GM18498 (cell line): ENCODE measurements around the gene SCN3A.
A peak's percentile ranks its signal among the peaks of the same experiment; 100 is the strongest.

Experiments
- ATAC-seq: cut with Tn5 transposase; IDR thresholded peaks from one replicate; pipeline ENCODE4 v1.9.1; 2021; ENCODE audit warnings: mild to moderate bottlenecking, moderate library complexity; ENCODE audit not compliant: unreplicated experiment

SCN3A gene

DNA sequence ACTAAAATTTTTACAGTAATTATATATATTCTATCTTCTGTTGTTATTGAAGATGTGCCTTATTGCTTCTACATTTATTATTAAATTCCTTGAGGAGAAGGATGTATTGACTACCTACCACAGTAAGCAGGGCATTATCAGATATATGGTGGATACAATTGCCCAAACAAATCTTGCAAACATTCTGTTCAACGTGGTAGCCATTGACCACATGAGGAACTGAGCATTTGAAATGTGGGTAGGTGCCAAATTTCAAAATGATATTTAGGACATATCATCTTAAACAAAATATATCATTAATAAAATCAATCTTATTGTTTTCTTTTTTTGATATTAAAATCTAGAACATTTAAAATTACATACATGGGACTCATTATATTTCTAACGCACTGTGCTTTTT lies 11.1 kb downstream of the SCN3A start:
- peak; percentile 43 for ATAC-seq

DNA sequence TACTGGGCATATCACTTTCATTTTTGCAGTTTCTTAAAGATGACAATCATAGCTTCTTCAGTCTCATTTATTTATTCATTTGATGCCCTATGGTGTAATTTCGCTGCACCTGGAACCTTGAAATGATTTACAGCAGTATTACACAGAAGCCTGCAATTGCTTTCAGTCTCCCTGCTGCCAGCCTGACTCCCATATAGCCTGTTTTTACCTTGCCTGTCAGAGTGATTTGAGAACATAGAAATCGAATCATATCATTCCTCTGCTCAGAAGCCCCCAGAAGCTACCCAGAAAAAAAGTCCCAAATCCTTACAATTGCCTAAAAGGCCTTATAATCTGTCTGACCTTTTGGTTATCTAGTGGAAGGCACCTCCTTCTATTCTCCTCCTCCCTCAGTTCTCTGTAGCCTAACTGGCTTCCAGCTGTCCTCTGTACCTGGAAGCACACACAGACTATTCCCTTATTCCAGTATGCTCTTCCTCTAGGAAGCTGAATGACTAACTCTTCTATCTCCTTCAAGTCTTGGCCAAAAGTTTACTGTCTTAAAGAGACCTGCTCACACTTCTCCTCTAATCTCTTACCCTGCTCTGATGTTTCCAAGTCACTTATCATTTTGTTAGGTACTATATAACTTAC lies 12.6 kb downstream of the SCN3A start:
- ATAC-seq: no peak

DNA sequence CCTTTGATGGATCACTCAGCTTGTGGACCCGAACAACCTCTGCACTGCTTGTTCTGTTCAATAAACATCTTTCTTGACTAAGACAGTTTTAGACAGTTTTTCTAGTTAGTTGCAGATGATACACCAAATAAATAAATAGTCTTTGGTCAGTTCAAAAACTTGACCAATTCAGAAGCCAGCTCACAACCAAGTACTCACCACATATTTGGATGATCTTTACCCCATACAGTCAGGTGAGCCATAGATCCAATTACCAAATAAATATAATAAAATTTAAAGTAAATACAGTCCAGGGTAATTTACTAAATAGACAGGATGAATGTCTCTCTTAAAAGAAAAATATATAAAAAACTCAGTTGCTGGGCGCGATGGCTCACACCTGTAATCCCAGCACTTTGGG lies 18.2 kb downstream of the SCN3A start:
- ATAC-seq: no peak

DNA sequence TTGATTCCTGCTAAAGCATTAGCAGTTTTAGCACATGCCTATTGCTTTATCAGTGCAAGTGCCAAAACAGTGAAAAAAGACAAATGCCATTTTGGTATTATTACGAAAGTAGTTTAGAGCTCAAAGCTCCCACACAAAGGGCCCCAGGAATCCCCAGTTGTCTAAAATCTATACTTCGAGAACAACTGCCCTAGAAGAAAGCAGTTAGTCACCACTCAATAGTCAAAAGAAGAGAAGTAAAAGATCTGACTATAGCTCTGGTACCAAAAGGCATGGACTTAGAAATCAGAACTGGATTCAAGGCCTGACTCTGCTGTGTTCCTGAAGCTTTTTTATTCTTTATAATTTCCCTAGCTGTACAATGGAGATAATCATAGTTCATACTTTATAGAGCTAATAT lies 21.8 kb downstream of the SCN3A start:
- no peak for ATAC-seq

DNA sequence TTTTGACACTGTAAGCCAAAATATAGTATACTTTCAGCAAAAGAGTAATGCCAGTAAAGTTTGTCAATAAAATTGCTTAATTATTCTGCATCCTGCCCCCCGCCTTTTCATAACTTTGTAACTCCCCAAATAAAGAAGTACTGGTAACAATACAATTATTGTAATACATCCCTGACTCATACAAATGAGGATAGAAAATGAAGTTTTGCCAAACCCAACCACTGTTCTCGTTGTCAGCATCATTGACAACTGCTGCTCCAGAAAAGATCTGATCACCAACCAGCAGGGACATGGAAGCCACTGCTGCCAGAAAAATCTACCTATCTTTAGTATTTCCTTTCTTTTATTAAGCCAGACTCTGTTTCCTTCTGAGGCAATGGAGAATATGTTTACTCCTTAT lies 27.1 kb downstream of the SCN3A start:
- ATAC-seq: no peak

DNA sequence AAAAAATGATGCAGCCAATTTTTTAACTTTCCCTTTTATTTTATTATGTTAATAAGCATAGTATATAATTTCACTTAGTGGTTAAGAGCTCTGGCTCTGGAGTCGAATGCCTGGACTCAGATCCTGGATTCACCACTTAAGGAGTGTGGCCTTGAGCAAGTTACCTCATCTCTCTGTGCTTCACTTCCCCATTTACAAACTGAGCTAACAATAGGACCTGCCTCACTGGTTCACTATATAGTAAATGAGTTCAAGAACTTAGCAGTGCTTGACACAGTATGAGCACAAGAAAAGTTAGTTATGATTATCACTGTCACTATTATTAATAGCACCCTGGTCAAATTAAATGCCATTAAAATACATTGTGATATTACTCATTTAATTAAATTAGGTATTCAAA lies 30.6 kb downstream of the SCN3A start:
- peak; percentile 66 for ATAC-seq

DNA sequence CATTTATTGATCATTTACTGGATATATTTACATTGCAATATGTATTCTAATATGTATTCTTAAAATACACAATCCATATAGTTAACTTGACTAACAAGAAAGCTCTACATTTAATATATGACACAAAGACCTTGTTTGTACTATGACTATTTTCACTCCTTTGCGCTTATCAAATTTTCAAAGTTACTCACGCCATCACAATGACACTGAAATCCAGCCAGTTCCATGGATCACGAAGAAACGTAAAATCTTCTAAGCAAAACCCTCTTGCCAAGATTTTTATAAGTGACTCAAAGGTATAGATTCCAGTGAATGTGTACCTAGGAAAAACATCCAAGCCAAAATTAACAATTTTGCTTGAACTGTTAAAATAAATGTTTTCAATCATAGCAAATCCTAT lies 39.6 kb downstream of the SCN3A start:
- ATAC-seq: no peak

DNA sequence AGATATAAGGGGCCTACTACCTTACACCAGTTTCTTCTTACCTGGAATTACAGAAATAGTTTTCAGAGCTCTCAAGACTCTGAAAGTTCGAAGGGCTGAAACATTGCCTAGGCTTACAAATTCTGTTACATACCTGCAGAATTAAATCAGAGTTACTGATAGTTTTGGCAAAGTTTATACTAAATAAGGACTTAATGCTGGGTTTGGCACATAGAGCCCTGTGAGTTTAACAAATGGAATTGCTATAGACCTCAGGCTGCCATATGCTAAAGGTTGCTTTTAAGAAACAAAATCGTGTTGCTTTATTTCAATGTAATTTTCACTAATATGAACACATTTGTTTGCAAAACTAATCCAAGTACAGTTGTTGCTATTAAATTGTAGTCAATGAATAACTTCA lies 40.1 kb downstream of the SCN3A start:
- no peak for ATAC-seq

DNA sequence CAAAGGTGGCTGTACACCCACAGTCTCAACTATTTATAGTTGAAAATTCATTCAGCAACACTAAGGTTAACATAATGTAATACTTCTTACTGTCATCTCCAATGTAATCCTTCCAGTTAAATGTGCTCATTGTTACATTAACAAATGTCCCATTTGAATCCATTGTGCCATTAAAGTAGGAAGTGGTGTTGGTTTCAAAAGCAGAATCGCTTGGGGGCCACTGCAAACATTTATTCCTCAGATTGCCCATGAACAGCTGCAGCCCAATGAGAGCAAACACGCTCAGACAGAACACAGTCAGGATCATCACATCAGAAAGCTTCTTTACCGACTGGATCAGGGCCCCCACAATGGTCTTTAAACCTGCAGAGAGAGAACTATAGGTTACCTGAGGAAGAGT lies 41.4 kb downstream of the SCN3A start:
- ATAC-seq: no peak

DNA sequence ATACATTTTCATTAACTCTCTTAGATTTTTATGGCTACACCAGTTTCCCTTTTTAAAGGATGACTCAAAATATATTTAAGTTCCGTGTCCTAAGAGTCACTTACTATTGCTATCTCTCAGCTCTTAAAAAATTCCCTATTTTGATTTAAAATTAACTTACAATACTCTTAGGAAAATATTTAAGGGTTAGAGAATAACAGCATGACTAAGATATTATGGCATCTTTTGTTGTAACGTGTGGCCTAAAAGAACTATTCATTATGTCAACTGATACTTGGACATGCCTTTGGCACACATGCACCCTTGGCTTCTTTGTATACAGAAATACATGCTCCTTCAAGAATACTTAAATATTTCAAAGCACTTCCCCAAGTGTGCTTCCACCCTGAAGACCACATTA lies 42.3 kb downstream of the SCN3A start:
- no peak for ATAC-seq

DNA sequence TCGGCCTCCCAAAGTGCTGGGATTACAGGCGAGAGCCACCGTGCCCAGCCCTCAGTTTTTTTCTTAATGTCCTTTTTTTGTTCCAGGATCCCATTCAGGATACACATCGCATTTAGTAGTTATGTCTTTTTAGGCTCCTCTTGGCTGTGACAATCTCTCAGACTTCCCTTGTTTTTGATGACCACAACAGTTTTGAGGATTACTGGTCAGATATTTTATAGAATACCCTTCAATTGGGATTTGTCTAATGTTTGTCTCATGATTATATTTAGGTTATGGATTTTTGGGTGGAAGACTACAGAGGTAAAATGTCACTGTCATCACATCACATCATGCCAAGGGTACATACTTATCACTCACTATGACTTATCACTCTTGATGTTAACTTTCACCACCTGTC lies 46.7 kb downstream of the SCN3A start:
- ATAC-seq: no peak

DNA sequence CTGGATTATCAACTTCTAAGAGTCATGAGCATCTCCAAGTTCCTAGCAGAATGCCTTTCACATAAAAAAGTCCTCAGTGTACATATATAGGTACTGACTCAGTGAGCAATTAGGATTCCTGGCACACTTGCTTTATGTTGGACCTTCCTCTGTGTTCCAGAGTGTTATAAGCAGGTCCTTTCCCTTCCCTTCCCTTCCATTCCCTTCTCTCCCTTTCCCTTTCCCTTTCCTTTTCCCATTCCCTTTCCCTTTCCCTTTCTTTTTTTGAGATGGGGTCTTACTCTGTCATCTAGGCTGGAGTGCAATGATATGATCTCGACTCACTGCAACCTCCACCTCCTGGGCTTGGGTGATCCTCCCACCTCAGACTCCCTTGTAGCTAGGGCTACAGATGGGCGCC lies 48.7 kb downstream of the SCN3A start:
- ATAC-seq: no peak

DNA sequence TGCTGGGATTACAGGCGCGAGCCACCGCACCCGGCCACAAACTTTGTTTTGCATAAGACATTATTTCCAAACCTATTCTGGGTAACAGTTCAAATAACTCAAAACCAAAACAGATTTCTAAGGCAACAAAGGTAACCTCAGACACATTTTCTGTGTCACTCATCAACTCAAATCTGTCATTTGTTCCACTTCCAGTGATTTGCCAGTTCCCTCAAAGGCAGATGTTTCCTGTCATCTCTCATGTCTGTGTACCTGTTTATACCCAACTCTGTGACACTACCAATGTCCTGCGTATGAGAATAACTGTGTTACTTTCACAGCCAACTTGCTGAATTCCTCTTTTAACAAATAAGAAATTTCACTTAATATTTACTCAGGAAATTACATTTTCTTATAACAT lies 54.4 kb downstream of the SCN3A start:
- ATAC-seq: peak; percentile 93

DNA sequence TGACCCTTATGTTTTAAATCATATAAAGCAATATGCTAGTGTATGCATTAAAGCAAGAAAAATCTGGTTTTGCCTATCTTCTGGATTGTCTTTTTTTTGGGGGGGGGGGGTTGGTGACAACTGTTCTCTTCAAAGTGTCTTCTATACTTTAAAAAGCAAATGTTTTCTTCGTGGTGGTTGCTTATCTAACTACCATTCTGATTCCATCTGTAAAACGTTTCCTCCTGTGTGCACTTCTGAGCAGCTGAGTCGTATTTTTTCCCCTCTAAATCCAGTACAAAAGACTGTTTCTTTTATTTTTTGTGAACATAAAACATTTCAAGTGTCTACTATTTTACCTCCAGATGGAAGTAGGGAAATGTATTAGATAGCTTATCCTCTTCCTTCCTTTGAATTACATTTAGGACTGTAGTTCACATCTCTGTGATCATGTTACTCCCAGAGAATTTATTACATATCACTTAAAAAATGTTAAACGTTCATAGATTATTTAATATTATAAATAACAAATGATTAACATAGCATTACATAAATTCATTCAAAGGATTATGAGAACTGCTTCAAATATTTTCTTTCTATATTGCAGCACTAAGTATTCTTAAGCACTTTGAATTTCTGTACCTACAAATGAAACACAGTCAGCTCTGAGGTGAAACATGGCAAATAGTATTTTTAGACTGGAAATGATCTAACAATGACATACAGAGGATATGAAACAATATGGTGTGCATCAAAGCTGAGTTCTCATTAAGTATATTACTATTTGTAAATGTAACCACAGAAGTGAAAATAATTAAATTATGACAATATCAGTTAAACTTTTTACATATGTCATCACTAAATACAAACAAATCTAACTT lies 56.4 kb downstream of the SCN3A start:
- ATAC-seq: no peak

DNA sequence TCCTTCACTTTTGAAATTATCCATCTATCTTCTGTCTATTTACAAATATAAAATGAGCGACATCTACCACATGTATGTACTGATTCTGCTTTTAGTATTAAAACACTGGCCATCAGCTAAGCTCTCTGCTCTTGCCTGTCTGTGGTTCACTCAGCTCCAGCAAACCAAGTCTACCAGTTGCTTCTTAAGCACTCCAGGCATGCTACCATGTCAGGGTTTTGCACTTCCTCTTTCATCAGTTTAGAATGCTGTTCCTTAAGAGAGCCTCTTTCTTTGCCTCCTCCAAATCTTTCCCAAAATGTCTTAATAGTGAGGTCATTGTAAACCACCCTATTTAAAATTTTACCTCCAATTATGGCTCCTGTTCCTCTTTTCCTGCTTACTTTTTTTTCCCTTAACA lies 59.5 kb downstream of the SCN3A start:
- ATAC-seq: peak; percentile 80

DNA sequence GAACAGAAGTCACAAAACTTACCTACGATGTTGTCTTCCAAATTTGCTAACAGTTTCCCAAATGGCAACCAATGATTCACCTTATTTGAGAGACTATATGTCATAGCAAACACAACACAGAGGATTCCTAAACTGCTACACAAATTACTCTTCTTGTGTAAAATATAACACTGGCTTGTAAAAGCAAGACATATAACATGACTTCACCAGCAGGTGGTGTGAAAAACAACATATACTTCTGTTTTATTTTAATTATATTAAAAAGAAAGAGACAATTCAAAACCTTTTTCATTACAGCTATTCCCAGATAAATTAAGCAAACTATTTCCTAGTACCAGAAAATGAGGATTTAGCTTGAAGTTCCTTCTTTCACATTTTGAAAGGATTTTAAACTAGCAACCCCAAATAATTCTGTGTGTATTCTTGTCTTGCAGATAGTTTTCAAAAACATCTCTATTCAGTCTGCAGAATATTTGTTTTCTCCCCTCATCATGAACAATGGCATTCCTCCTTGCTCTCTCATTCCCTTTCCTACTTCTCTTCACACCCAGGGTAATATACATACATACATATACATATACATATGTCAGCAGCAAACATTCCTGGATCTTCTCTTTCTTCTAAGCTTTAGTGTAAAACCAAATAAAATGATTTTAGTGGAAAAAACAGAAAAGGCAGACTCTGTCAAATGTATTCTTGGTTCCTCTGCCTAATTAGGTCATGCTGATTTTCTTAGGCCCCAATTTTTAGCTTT lies 62.1 kb downstream of the SCN3A start:
- no peak for ATAC-seq

DNA sequence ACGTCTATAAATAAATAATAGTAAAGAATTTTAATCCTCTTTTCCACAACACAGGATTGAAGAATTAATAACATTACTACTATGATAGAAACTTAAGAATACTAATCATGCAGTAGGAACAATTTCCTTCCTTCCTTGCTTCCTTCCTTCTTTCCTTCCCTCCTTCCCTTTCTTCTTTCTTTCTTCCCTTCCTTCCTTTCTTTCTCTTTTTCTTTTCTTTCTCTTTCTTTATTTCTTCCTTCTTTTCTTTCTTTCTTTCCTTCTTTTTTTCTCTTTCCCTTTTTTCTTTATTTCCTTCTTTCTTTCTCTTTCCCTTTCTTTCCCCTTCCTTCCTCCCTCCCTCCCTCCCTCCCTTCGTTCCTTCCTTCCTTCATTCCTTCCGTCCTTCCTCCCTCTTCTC lies 77.6 kb downstream of the SCN3A start:
- no peak for ATAC-seq

DNA sequence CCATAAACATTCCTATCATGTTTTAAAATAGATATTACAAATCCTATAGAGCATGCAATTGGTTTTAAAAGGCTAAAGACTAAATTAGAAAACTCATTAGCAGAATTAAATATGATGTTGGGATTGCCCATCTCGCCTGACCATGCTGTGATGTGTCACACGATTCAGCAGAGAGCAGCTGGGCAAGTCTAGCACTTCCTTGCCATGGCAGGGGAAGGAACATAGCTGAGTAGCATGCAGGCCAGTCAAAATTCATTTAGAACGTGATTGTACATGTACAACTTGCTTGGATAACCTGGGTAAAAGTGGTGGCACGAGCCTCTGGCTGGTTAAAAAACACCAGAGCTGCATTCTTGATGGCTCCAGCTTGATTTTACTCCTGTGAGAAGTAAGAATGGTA lies 81.3 kb downstream of the SCN3A start:
- ATAC-seq: no peak

DNA sequence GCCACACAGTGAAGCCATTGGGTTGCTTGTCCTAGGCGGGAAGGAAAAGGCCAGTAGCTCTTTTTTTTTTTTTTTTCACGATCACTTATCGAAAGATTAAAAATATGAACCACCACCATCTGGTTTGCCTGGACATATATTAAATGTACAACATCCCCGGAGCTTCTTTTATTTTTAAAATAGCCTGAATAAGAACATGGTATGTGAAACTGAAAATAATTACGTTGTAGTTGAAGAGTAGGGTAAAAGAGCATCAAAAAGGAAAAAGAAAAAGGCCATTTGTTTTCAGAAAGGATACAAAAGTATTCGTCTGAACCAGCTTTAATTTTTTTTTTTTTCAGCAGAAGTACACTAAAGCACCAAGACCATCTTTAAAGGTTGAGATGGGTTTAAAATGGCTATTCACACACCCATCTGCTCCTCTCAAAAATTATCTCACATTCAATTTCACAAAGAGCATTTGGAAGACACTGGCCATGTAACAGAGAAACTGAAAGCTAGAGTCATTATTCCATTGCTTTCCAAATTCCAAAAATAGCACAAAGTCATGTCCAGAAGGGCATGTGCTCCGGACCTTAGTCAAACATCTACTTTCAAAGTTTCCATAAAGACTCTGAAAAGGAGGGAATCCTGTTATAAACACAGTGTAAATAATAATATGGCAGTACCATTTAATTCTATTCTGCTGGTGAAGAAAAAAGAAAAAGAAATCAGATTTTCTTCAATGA lies 82.9 kb downstream of the SCN3A start:
- ATAC-seq: no peak

DNA sequence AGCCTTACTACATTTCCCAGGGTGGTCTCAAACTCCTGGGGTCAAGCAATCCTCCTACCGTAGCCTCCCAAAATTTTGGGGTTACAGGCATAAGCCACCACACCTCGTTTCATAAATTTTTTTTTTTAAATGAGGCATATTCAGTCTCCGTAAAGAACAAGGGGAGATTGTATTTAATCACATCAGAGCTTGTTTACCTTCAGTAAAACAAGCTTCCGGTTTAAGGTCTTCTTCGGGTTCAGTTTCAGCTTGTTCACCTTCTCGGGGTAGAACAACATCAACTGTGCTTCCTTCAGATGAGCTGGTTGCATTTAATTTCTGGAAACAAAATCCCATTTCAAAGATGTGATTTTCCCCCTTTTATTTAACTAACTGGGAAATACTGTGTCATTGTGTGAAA lies 88.6 kb downstream of the SCN3A start:
- ATAC-seq: no peak

DNA sequence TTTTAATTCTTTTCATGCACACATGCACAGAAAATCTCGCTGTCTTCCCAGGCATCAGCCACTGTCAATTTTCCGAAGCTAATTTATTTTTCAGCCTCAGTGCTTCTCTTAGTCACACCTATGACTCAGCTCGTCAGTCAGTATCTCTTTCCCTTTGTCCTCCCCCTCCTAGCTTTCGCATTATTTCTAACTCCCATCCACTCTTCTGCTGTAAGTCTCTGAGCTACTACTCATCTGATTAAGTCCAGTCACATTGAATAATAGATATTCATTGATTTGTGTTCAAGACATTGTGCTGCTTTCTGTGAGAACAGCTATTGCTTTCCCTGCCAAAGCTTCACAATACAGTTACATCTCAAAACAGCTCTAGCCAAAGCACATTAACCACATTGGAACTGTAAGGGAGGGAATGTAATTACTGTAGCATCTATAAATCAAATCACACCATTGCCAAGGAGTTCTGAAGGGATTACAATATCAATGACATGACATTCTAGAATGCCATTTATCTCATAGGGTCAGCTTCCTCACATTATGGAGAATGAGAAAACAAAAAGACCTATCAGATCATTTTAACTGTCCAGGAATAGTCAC lies 89.4 kb downstream of the SCN3A start:
- ATAC-seq: no peak
